GM23338 (cell line): ENCODE results near the gene COA8. TPM values are rescaled to one million over a fixed set of nuclear protein-coding genes. Genes with fewer than 3 reads are reported as not detected.
"Not testable (repeated sequence)": the region's sequence is repeated elsewhere in the genome, so short reads cannot be mapped to it uniquely, and the experiment has no call there.

Source experiments
- ATAC-seq: fragments of 200-7000 bp; cut with Tn5 transposase; 3 replicates; pipeline ENCODE4 v1.9.1; 2020
- DNase-seq: peaks from one replicate; pipeline ENCODE4 v3.0.0-alpha.2; 2015; ENCODE audit warnings: low spot score
- H2AFZ ChIP-seq: fragments of 200-600 bp; sonication (generic); 2 replicates; pipeline ENCODE4 v1.8.0; 2016; ENCODE audit warnings: antibody characterized with exemption, mild to moderate bottlenecking, moderate library complexity
- H3F3A ChIP-seq: fragments of 200-600 bp; sonication (generic); replicated peaks from 2 replicates; pipeline ENCODE4 v1.8.0; 2017; ENCODE audit warnings: antibody characterized with exemption, mixed run types, low read depth
- H3K27ac ChIP-seq: fragments of 200-600 bp; sonication (generic); 2 replicates; pipeline ENCODE4 v1.6.1; 2016; ENCODE audit warnings: low read depth
- H3K27me3 ChIP-seq: fragments of 200-600 bp; sonication (generic); 2 replicates; pipeline ENCODE4 v1.8.0; 2016; ENCODE audit warnings: mild to moderate bottlenecking, mixed run types, moderate library complexity; ENCODE audit not compliant: insufficient read depth
- H3K36me3 ChIP-seq: fragments of 200-600 bp; sonication (generic); 2 replicates; pipeline ENCODE4 v1.8.0; 2016; ENCODE audit warnings: mild to moderate bottlenecking; ENCODE audit not compliant: insufficient read depth
- H3K4me1 ChIP-seq: fragments of 200-600 bp; sonication (generic); 2 replicates; pipeline ENCODE4 v1.8.0; 2016; ENCODE audit warnings: mild to moderate bottlenecking, moderate library complexity; ENCODE audit not compliant: insufficient read depth
- H3K4me2 ChIP-seq: fragments of 200-600 bp; sonication (generic); 2 replicates; pipeline ENCODE4 v1.7.1; 2017; ENCODE audit warnings: mixed run types
- H3K4me3 ChIP-seq: fragments of 200-600 bp; sonication (generic); 2 replicates; pipeline ENCODE4 v1.6.1; 2016; ENCODE audit warnings: mixed run types
- H3K79me2 ChIP-seq: fragments of 200-600 bp; sonication (generic); replicated peaks from 2 replicates; pipeline ENCODE4 v1.8.0; 2017; ENCODE audit warnings: mild to moderate bottlenecking; ENCODE audit not compliant: insufficient read depth
- H3K9me2 ChIP-seq: fragments of 200-600 bp; sonication (generic); 2 replicates; pipeline ENCODE4 v1.8.0; 2017; ENCODE audit not compliant: insufficient read depth
- H4K20me1 ChIP-seq: fragments of 200-600 bp; sonication (generic); replicated peaks from 2 replicates; pipeline ENCODE4 v1.8.0; 2017; ENCODE audit warnings: mild to moderate bottlenecking; ENCODE audit not compliant: insufficient read depth
- H3K27ac Mint-ChIP-seq: 2 replicates; pipeline ENCODE4 v1.8.0; 2020; ENCODE audit warnings: inconsistent platforms, mild to moderate bottlenecking, moderate library complexity, mixed read lengths
- H3K27me3 Mint-ChIP-seq: 3 replicates; pipeline ENCODE4 v1.8.0; 2022; ENCODE audit warnings: low read depth, mild to moderate bottlenecking, moderate library complexity, mixed read lengths, inconsistent platforms; ENCODE audit not compliant: insufficient read depth, poor library complexity
- H3K36me3 Mint-ChIP-seq: 3 replicates; pipeline ENCODE4 v1.8.0; 2021; ENCODE audit warnings: low read depth, mild to moderate bottlenecking, inconsistent platforms, moderate library complexity, mixed read lengths
- H3K4me1 Mint-ChIP-seq: 3 replicates; pipeline ENCODE4 v1.8.0; 2020; ENCODE audit warnings: mild to moderate bottlenecking, inconsistent platforms, mixed read lengths
- H3K4me3 Mint-ChIP-seq: 3 replicates; pipeline ENCODE4 v1.8.0; 2021; ENCODE audit warnings: moderate library complexity, mild to moderate bottlenecking, inconsistent platforms, mixed read lengths
- H3K9me3 Mint-ChIP-seq: 3 replicates; pipeline ENCODE4 v1.8.0; 2020; ENCODE audit warnings: moderate library complexity, mild to moderate bottlenecking, inconsistent platforms, mixed read lengths
- EZH2 ChIP-seq: fragments of 200-600 bp; sonication (generic); IDR thresholded peaks from one replicate; pipeline ENCODE4 v1.8.0; 2017; ENCODE audit warnings: antibody characterized with exemption, mild to moderate bottlenecking, low read depth; ENCODE audit not compliant: unreplicated experiment
- JUNB ChIP-seq: IDR thresholded peaks from one replicate; pipeline ENCODE4 v1.6.1; 2016; ENCODE audit warnings: antibody characterized with exemption; ENCODE audit not compliant: unreplicated experiment
- POLR2AphosphoS5 ChIP-seq: IDR thresholded peaks from 2 replicates; pipeline ENCODE4 v1.6.1; 2016; ENCODE audit warnings: antibody characterized with exemption, low read depth
- polyA plus RNA-seq: library from polyadenylated mRNA; unstranded; fragments of >200 nt; fragmentation: Nextera tagmentation; extraction: Ambion mirVana; gene quantifications from 2 replicates; pipeline ENCODE4 v1.2.1, GENCODE V29; 2016
- total RNA-seq: library from RNA; depleted of rRNA; stranded (reverse); fragments of >200 nt; shearing (Covaris generic); gene quantifications from 2 replicates; pipeline ENCODE4 v1.2.3, GENCODE V29; 2014
- TF ChIP-seq, protein P1 (sequence below), 2 experiments: fragments of 200-600 bp in 1 of 2; sonication (generic) in 1 of 2; conservative IDR thresholded peaks; 2 replicates each; pipeline versions ENCODE4 v1.5.1 to v1.6.1; 2016 to 2017; ENCODE audit warnings: antibody characterized with exemption in 2 of 2, low read depth in 2 of 2, mild to moderate bottlenecking in 2 of 2, moderate library complexity in 1 of 2
- TF ChIP-seq, protein P2 (sequence below): IDR thresholded peaks from 2 replicates; pipeline ENCODE4 v1.6.1; 2016; ENCODE audit warnings: antibody characterized with exemption
- TF ChIP-seq, protein P3 (sequence below): fragments of 250-450 bp; sonication (Bioruptor Pico); IDR thresholded peaks from 2 replicates; pipeline ENCODE4 v1.5.0; 2020; ENCODE audit warnings: mild to moderate bottlenecking, moderate library complexity

COA8 gene
- total and polyA plus RNA-seq, 2 experiments from 2014 or later: 61.3 to 130 TPM

DNA sequence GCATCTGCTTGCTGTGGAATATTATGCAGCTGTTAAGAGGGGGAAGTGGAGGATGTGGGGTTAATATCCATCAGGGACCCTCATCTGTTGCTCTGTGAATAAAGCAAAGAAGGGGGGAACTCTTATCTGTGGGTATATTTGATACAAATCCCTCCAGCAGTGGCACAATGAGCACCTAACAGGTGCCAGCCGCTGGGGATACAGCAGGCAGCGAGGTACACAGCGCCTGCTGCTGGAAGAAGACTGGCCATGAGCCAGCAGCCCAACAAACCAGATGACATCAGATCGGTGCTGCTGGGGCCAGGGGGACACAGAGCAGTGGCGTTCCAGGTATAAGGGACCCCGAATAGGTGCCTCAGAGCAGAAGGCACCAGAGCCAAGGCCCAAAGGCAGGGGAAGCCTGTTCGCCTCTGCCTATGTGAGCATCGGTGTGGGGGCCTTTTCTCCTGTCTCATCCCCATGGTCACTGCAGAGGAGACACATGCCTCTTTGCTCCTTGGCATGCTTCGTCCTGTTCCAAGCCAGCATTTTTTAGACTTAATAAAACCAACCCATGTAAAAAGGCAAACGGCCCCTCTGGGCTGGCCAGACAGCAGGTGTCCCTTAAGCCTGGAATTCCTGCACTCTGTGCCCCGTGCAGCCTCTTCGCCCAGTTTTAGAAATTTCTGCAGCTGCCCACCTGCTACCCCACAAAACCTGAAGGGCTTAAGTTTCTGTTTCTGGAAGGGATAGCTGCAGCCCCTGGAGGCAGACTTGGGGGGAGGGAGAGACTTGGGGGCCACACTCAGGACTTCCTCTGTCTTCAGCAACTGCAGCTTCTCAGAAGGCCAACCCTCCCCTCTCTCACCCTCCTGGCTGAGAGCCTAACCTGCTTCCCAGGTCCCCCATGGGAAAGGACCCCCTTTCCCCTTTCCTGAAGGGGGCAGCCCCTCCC is 38.5 kb upstream of the COA8 start:
- H3K79me2 ChIP-seq: peaks cover under 1% of the 10 kb centered on the region
- Mint-ChIP-seq H3K36me3 (peaks cover 9% of the 10 kb centered on the region), H3K4me1 (peaks cover 24% of the 10 kb centered on the region), H3K9me3 (peaks cover 4% of the 10 kb centered on the region; the same call in 1 of the 3 replicates), H3K27ac (no peak overlapping the region), H3K4me3 (peak overlapping the region; percentile 67; the same call in 2 of the 3 replicates), H3K27me3 (peaks cover 30% of the 10 kb centered on the region)
- TF ChIP-seq JUNB (no peak), EZH2 (no peak), POLR2AphosphoS5 (no peak)
- TF ChIP-seq, protein P1, sequence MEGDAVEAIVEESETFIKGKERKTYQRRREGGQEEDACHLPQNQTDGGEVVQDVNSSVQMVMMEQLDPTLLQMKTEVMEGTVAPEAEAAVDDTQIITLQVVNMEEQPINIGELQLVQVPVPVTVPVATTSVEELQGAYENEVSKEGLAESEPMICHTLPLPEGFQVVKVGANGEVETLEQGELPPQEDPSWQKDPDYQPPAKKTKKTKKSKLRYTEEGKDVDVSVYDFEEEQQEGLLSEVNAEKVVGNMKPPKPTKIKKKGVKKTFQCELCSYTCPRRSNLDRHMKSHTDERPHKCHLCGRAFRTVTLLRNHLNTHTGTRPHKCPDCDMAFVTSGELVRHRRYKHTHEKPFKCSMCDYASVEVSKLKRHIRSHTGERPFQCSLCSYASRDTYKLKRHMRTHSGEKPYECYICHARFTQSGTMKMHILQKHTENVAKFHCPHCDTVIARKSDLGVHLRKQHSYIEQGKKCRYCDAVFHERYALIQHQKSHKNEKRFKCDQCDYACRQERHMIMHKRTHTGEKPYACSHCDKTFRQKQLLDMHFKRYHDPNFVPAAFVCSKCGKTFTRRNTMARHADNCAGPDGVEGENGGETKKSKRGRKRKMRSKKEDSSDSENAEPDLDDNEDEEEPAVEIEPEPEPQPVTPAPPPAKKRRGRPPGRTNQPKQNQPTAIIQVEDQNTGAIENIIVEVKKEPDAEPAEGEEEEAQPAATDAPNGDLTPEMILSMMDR (conservative IDR thresholded peaks at IDR 0.05; ENCODE audit: low read depth in 2 of 2): peak; percentile 42 to 61
- TF ChIP-seq, protein P2, sequence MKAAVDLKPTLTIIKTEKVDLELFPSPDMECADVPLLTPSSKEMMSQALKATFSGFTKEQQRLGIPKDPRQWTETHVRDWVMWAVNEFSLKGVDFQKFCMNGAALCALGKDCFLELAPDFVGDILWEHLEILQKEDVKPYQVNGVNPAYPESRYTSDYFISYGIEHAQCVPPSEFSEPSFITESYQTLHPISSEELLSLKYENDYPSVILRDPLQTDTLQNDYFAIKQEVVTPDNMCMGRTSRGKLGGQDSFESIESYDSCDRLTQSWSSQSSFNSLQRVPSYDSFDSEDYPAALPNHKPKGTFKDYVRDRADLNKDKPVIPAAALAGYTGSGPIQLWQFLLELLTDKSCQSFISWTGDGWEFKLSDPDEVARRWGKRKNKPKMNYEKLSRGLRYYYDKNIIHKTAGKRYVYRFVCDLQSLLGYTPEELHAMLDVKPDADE: no peak
- TF ChIP-seq, protein P3, sequence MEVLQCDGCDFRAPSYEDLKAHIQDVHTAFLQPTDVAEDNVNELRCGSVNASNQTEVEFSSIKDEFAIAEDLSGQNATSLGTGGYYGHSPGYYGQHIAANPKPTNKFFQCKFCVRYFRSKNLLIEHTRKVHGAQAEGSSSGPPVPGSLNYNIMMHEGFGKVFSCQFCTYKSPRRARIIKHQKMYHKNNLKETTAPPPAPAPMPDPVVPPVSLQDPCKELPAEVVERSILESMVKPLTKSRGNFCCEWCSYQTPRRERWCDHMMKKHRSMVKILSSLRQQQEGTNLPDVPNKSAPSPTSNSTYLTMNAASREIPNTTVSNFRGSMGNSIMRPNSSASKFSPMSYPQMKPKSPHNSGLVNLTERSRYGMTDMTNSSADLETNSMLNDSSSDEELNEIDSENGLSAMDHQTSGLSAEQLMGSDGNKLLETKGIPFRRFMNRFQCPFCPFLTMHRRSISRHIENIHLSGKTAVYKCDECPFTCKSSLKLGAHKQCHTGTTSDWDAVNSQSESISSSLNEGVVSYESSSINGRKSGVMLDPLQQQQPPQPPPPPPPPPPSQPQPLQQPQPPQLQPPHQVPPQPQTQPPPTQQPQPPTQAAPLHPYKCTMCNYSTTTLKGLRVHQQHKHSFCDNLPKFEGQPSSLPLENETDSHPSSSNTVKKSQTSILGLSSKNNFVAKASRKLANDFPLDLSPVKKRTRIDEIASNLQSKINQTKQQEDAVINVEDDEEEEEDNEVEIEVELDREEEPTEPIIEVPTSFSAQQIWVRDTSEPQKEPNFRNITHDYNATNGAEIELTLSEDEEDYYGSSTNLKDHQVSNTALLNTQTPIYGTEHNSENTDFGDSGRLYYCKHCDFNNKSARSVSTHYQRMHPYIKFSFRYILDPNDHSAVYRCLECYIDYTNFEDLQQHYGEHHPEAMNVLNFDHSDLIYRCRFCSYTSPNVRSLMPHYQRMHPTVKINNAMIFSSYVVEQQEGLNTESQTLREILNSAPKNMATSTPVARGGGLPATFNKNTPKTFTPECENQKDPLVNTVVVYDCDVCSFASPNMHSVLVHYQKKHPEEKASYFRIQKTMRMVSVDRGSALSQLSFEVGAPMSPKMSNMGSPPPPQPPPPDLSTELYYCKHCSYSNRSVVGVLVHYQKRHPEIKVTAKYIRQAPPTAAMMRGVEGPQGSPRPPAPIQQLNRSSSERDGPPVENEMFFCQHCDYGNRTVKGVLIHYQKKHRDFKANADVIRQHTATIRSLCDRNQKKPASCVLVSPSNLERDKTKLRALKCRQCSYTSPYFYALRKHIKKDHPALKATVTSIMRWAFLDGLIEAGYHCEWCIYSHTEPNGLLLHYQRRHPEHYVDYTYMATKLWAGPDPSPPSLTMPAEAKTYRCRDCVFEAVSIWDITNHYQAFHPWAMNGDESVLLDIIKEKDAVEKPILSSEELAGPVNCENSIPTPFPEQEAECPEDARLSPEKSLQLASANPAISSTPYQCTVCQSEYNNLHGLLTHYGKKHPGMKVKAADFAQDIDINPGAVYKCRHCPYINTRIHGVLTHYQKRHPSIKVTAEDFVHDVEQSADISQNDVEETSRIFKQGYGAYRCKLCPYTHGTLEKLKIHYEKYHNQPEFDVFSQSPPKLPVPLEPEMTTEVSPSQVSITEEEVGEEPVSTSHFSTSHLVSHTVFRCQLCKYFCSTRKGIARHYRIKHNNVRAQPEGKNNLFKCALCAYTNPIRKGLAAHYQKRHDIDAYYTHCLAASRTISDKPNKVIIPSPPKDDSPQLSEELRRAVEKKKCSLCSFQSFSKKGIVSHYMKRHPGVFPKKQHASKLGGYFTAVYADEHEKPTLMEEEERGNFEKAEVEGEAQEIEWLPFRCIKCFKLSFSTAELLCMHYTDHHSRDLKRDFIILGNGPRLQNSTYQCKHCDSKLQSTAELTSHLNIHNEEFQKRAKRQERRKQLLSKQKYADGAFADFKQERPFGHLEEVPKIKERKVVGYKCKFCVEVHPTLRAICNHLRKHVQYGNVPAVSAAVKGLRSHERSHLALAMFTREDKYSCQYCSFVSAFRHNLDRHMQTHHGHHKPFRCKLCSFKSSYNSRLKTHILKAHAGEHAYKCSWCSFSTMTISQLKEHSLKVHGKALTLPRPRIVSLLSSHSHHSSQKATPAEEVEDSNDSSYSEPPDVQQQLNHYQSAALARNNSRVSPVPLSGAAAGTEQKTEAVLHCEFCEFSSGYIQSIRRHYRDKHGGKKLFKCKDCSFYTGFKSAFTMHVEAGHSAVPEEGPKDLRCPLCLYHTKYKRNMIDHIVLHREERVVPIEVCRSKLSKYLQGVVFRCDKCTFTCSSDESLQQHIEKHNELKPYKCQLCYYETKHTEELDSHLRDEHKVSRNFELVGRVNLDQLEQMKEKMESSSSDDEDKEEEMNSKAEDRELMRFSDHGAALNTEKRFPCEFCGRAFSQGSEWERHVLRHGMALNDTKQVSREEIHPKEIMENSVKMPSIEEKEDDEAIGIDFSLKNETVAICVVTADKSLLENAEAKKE (CRISPR knock-in tag): no peak
- H3K27me3 ChIP-seq: peaks cover 22% of the 10 kb centered on the region
- H3K27ac ChIP-seq: no peak overlapping the region
- ATAC-seq (no peak), DNase-seq (no peak)
- peaks cover 11% of the 10 kb centered on the region for H4K20me1 ChIP-seq
- H3K36me3 ChIP-seq: no peaks in the 10 kb centered on the region; the same call in 1 of the 2 replicates
- peak overlapping the region; percentile 94 for H3K4me2 ChIP-seq
- H3K9me2 ChIP-seq: no peaks in the 10 kb centered on the region
- H3K4me3 ChIP-seq: peak overlapping the region; percentile 67; the same call in 1 of the 2 replicates
- no peak overlapping the region for H2AFZ ChIP-seq
- H3F3A ChIP-seq: peaks cover 21% of the 10 kb centered on the region
- H3K4me1 ChIP-seq: peaks cover 8% of the 10 kb centered on the region

DNA sequence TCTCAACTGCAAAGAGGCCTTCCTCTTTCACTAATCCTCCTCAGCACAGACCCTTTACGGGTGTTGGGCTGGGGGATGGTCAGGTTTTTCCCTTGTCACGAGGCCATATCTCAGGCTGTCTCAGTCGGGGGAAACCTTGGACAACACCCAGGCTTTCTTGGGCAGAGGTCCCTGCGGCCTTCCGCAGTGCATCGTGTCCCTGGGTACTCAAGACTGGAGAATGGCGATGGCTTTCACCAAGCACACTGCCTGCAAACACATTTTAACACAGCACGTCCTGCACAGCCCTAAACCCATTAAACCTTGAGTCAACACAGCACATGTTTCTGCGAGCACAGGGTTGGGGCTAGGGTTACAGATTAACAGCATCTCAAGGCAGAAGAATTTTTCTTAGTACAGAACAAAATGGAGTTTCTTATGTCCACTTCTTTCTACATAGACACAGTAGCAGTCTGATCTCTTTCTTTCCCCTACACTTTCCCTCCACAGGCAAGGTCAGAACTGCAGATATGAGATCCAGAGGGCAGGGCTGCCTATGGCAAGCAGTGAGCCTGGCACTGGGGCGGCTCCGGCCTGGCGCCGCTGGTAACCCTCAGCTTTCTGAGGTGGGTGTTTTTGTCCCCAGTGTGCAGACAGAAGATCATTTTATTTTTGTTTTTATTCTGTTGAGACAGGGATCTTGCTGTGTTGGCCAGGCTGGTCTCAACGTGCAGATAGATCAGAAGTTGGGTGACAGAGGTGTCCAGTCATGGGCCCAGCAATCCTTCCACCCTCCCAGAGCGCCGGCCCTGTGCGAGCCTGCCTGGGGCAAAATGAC is 37.1 kb upstream of the COA8 start:
- H4K20me1 ChIP-seq, H3K9me2 ChIP-seq, H3K4me1 ChIP-seq, H3K36me3 ChIP-seq, DNase-seq, H3K4me3 ChIP-seq, H2AFZ ChIP-seq, H3K4me2 ChIP-seq, H3K27ac ChIP-seq, H3K27ac Mint-ChIP-seq, H3K36me3 Mint-ChIP-seq, H3K9me3 Mint-ChIP-seq, ATAC-seq, H3K4me3 Mint-ChIP-seq: not testable (repeated sequence)
- H3K27me3 ChIP-seq: peaks cover 22% of the 10 kb centered on the region
- peaks cover 36% of the 10 kb centered on the region for H3K27me3 Mint-ChIP-seq
- peaks cover 24% of the 10 kb centered on the region for H3K4me1 Mint-ChIP-seq
- peaks cover 11% of the 10 kb centered on the region; the same call in 1 of the 2 replicates for H3F3A ChIP-seq
- H3K79me2 ChIP-seq: peaks cover 14% of the 10 kb centered on the region
